Stimulated activated CD4-positive, alpha-beta T cell treated with anti-CD3 and anti-CD28 coated beads, Interleukin-2, amount 100 ng/mL, for 48 hours (primary cell): ENCODE measurements around the gene CPVL.

Source experiments
- DNase-seq, 2 donors: peaks; one replicate each; pipeline ENCODE4 v3.0.0-alpha.2; 2020

Gene CPVL

GRCh38 chr7:29090151-29090805 lies 56.1 kb downstream of the CPVL start:
- no peak for DNase-seq

DNA sequence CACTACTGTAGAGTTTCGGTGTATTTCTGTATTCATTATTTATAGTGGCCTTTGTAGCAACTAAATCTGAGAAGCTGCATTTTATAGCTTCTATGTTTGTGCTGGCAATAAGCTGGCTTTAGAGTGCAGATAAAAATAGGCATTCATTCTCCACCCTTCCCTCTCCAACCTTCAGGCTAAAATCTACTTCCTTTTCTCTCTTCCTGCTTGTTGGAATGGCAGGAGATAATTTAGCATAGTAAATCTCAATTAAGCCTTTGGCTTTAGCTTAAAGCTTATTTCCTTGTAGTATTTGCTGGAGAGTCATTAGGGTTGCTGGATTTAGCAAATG lies 58.5 kb downstream of the CPVL start:
- no peak for DNase-seq

DNA sequence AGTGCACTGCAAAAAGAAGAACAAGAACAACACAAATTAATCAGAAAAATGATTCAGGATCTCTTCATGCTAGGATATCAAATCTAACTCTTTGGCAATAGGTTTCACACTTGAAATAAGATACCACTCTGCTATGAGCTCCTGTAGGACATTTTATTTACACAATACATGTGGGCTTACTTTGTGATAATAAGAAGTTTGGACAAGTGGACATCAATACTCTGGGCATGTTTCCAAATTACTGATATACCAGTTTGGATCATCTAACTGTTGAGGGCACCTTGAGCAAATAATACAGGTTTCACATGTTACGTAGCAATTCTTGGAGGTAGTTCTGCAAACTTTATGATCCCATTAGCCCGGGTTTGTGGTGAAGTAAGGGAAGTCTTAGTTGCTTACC lies 59.8 kb downstream of the CPVL start:
- DNase-seq: no peak

- no peak for DNase-seq
Observed at GRCh38 chr7:29084832-29085231, 61.5 kb downstream of the CPVL start.

GRCh38 chr7:29080803-29081202 lies 65.5 kb downstream of the CPVL start:
- no peak for DNase-seq

GRCh38 chr7:29078311-29079260 lies 67.8 kb downstream of the CPVL start:
- DNase-seq: no peak

- DNase-seq: no peak
Observed at GRCh38 chr7:29077854-29078253, 68.5 kb downstream of the CPVL start.

DNA sequence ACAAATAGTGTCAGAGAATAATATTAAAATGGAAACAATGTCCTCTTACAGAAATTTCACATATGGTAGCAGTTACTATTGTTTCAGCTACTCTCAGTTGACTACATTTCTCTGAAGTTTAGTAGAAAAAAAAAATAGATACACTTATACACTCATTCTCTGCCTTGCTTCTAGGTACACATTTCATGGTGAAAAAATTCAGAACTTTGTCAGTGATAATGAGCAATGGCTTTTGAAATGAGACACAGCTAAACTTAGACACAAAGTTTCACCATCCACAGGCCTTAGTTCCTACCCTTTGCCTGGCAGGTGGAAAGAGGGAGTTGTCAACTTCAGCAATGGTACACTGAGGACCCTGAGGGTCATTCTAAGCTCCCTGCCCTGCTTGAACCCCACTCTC lies 69.2 kb downstream of the CPVL start:
- DNase-seq: no peak

DNA sequence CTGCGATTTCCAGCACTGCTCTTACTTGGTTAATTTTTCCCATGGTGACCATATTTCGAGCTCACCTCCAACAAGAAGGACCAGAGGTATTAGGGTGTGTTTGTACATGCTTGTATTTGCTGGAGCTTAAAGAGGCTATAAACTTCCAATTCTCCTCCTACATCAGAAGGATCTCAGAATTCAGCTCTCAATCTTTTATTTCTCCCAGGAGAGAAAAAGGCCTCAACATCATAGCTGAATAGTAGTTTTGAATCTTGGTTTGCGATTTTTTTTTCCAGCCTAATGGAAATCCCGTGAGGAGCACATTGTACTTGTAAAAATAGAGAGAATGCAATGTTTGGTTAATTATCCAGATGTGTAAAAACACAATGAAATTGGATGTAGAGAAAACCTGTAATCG lies 69.7 kb downstream of the CPVL start:
- DNase-seq: no peak

DNA sequence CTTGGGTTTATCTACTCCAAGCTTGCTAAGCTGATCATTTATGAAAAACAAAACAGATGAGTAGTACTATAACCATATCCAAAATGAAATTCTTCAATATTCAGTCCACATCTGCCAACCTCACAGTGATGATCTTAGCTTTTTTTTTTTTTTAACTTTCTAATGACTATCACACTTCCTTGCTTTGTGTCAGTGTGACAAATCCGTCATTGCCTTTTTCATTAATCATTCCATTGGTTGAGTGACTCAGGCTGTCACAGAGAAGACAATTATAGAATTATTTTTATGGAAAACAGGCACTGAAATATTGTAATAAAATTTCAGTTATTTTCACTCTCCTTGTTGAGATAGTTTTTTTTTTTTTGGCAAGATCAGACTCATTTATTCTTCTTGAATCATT lies 70.7 kb downstream of the CPVL start:
- no peak for DNase-seq

DNA sequence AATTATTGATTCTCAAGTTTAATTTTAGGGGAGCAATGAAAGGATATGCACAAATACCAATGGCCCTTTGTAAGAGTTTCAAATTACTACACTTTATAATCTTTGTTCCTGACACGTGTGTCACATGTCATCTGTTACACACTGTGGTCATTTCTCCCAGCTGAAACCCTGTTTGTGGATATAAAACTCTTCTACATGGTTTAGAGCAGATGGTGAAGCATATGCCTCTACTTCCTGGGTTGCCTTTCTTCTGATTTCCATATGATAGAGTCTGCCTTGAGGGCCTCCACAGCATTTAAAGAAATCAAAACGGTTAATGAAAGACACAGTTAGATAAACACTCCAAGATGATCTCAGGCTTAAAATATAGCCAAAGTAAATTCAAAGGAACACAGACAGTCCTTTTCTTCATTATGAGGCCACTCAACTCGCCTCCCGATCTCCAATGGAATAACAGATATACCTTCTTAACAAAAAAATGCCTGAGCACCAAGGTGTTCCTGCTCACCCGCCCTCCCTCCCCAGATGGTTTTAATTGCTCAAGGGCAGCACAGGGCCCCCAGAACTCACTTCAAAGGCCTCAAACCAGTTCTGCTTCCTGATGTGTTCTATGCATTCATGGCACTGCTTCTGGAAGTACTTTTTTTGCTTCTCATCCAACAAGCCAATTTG lies 75.0 kb downstream of the CPVL start:
- DNase-seq: no peak

- no peak for DNase-seq
Observed at GRCh38 chr7:29066641-29067040, 79.7 kb downstream of the CPVL start.

DNA sequence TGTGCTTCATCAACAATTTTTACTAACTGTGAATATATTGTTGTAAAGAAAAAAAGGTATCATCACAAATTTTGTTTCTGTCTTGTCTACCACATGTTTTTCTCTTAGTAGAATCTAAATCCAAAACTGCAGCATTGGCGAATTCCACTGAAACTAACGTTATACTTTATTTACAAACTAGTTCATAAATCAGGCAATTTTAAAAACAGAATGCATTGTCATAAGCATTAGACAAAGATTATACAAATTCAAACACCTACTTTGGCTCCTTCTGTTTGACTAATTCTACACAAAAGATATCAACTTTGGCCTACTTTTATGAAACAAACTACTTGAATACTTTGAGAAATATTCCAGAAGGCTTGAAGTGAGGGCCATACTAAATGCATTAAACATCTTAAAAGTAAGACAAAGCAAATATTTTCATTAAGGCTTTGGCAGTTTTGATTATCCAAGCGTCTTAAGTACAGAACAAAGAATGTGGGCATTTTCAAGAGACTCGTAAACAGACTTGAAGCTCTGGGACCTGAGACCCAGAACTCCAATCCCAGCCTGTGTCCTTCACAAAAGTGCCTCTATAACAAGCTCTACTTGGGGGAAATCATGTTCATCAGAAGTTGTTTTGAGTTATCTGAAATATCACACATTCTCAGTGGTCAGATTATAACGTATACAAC lies 81.0 kb downstream of the CPVL start:
- DNase-seq: no peak

DNA sequence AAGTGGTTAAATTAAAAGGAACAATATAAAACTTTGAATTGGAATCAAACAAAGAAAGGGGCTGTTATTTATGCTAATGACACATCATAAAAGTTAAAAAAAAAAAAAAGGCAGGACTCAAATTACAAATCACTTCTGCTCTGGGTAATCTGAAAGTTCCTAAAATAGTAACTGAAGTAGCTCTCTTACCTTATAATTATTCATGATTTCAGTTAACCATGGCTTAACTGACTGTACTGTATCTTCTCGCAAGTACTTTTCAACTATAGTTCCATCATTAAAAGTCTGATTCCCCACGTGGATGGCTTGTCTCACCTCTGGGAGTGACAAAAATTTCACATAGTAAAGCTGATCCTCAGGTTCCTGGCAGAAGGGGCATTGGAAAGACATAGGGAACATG lies 82.5 kb downstream of the CPVL start:
- no peak for DNase-seq

DNA sequence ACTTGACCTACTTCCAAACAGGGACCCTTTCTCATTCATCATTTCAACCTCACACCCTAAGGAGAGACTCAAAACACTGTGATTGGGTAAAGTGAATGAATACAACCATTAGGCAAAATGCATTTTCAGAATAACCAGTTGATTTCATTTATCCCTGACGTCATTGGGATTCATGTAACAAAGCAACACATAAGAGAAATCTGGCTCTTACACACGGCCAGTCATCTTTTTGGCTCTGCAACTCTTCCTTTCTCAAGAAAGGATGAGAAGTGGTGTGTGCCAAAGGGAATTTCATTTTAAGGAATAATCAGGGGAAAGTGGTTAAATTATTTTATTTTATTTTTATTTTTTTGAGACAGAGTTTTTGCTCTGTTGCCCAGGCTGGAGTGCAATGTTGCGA lies 83.1 kb downstream of the CPVL start:
- DNase-seq: no peak

DNA sequence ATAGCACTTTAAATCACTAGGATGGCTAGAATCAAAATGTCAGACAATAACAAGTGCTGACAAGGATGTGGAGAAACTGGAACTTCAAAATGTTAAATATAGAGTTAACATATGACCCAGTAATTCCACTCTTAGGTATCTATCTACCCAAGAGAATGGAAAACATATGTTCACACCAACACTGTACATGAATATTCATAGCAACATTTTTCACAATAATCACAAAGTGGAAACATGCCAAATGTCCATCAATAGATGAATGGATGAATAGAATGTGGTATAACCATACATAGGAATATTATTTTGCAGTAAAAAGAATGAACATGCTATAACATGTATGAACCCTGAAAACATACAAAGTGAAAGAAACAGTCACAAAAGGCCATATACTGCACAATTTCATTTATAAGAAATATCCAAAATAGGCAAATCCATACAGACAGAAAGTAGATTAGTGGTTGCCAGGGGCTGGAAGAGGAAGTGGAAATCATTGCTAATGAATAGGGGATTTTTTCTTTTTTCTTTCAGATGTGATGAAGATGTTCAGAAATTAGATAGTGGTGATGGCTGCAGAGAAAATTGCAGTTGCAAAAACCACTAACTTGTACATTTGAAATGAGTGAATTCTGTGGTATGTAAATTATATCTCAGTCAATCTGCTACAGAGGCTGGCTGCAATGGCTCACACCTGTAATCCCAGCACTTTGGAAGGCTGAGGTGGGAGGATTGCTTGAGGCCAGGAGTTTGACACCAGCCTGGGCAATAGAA lies 93.0 kb downstream of the CPVL start:
- DNase-seq: no peak

GRCh38 chr7:29046978-29047377 lies 99.4 kb downstream of the CPVL start:
- no peak for DNase-seq

DNA sequence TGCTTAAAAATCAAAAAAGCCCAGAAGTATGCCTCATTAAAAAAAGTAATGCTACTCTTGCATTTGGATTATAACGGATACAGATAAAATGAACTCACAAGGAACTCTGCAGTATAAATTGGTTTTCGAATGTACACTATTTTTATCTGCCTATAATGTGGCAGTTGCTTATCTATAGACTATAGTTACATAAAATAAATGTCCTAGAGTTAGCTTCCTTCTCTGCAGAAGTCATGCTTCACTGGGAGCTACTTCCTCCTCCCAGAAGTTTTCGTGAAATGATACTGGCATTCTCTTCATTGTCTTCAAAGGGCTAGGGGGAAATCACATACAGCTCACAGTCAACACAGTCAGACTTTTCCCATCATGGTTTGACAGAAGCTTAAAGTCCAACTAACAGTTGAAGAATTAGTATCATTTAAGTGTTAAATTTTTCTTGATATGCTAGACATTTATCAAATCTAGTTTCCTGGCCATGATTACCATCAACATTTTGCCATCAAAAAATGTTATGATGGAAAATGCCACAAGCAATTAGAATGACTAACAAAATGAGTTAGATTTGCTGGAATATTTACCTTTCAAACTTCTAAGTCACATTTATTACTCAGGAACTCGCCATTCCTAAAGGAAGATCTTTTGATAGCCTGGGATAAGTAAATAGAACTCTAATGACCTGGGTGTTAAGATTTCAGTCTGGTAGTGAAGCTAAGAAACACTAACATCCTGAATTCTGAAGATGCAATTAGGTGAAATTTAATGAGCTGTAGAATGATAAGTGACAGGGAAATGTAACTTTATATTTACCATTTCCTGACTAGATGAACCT lies 100.9 kb downstream of the CPVL start:
- DNase-seq: no peak

GRCh38 chr7:29044554-29044953 lies 101.8 kb downstream of the CPVL start:
- no peak for DNase-seq

DNA sequence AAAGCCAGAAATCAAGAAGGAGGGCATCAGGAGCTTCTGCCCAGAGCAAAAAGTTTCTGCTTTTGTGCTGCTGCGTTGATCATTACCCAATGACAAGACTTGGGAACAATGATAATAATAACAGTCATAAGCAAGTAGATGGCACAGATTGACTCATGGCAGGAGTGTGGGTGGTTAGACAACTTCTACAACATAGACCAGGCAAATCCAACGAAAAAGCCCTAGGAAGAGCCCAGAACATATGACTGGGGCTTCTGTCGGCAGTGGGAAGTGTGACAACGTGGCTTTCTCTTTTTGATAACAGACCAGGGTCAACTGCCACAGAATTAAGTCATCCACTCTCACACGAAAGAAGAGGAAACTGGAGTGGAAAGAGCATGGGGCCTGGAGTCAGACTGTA lies 102.8 kb downstream of the CPVL start:
- DNase-seq: no peak

DNA sequence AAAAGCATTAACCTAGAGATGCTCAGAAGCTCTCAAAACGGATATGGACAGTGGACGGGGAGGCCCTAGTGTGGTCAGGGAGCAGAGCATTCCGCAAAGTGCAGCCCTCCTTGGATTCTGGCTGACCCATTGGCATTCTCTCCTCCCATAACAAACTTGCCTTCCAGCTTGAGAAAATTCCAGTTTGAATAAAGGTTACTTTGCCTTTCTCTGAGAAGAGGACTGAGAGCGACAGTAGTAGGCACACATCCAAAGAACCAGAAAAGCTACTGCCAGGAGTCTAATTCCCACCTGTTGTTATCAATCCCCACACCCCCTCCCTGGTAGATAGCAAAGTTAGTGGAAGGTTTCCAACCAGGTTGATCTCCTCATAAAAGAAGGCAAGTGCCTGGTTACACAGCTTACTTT lies 103.5 kb downstream of the CPVL start:
- no peak for DNase-seq

DNA sequence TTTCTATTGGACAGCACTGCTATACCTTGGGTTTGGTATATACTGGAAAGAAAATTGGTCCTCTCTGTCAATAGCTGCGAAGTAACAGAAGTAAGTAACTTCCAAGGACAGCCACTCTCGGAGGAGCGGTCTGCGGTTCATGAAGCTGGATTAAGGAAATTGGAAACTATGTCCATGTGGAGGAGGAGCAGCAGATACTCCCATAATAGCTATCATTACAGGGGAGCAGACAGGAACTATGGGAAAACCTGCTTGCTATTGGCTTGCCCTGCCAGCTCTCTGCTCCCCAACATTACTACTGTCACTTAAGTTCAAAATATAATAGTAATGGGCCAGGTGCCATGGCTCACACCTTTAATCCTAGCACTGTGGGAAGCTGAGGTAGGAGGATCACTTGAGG lies 104.3 kb downstream of the CPVL start:
- no peak for DNase-seq
